ENCODE results near the gene ARID4B.
A peak's percentile ranks its signal among the peaks of the same experiment; 100 is the strongest.

Gene ARID4B

DNA sequence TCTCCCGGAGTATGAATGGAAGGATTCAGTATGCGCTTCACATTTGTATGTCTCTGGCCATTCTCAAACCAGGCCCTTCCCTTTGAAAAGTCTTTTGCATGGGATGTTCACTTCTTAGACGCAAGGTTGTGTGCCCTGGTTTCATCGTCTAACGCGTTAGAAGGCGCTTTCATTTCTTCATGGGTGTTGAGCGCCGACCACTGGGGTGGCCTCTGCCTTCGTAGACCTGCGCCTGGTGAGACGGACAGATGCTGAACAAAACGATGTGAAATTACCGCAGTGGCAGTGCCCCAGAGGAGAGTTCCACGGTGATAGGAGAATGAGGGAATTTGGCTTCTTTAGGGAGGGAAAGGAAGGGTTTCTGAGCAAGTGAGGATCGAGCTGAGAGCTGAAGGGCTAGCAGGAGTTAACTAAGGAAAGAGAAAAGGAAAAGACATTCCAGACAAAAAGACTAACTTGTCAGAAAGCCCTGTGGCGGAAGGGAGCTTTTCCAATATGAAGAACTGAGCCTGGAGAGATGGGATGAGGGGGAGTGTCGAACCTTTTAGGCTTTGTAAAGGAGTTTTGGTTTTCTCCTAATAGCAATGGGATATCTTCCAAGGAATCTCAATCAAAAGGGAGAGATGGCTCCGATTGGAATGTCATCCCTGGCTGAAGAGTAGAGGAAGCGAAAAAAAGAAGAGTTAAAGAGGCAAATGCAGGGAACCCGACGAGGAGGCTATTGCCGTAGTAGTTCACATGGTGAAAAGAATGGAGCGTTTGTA lies 1.3 kb upstream of the ARID4B start:
- ChIA-PET POLR2A (interaction anchor here (0.6 to 3.0 kb wide), 17 partner anchors 11 to 175 kb away, joined by 3 to 17 read pairs (median 7); partner anchors contain the start of genes B3GALNT2, RBM34 and TBCE), CTCF (interaction anchor here (0.6 to 4.5 kb wide), 10 partner anchors 16 to 864 kb away, joined by 3 to 42 read pairs (median 3); no protein-coding TSS in a partner anchor)
- Histone ChIP-seq H3K4me1 (ENCODE audit: control insufficient read depth, insufficient read depth, low read length) (peaks cover 37% of the 10 kb centered on the region), H3K27ac (ENCODE audit: extremely low read depth, low read depth, low read length) (peak overlapping the region; percentile 91), H3K4me3 (ENCODE audit: low read depth, low read length) (peak overlapping the region; percentile 95), H3K9me3 (ENCODE audit: control insufficient read depth, insufficient read depth, low read depth, low read length) (no peaks in the 10 kb centered on the region), H3K36me3 (ENCODE audit: control insufficient read depth in 2 of 2, insufficient read depth in 1 of 2, low read length in 2 of 2) (peaks cover 4 to 9% of the 10 kb centered on the region in 2 experiments)
- TF ChIP-seq ZNF510 (tag by site-specific recombination; IDR thresholded peaks at IDR 0.05; ENCODE audit: insufficient replicate concordance) (no peak), ZXDB (tag by site-specific recombination; IDR thresholded peaks at IDR 0.05) (no peak), ZNF214 (tag by site-specific recombination; IDR thresholded peaks at IDR 0.05; ENCODE audit: borderline replicate concordance) (0 out of 2 replicates have a peak, but pooled peaks have one; percentile 58), ZNF776 (tag by site-specific recombination; IDR thresholded peaks at IDR 0.05; ENCODE audit: borderline replicate concordance) (no peak), ZNF426 (tag by site-specific recombination; IDR thresholded peaks at IDR 0.05) (no peak), ZNF221 (tag by site-specific recombination; IDR thresholded peaks at IDR 0.05; ENCODE audit: borderline replicate concordance) (no peak), CTCF (tag by site-specific recombination; IDR thresholded peaks at IDR 0.05) (peak; percentile 84), ZNF660 (tag by site-specific recombination; IDR thresholded peaks at IDR 0.05) (0 out of 2 replicates have a peak, but pooled peaks have one; percentile 26), EGR2 (tag by site-specific recombination; IDR thresholded peaks at IDR 0.05; ENCODE audit: low read depth) (no peak), ZNF169 (tag by site-specific recombination; IDR thresholded peaks at IDR 0.05) (no peak), ZNF521 (tag by site-specific recombination; IDR thresholded peaks at IDR 0.05) (no peak), MYNN (tag by site-specific recombination; IDR thresholded peaks at IDR 0.05; ENCODE audit: borderline replicate concordance) (no peak), ZNF626 (tag by site-specific recombination; IDR thresholded peaks at IDR 0.05) (no peak), ZNF571 (tag by site-specific recombination; IDR thresholded peaks at IDR 0.05) (no peak), ZIC2 (tag by site-specific recombination; IDR thresholded peaks at IDR 0.05) (no peak), GLI4 (tag by site-specific recombination; IDR thresholded peaks at IDR 0.05) (peak; percentile 98), ZSCAN30 (tag by site-specific recombination; IDR thresholded peaks at IDR 0.05) (0 out of 2 replicates have a peak, but pooled peaks have one; percentile 73), WT1 (tag by site-specific recombination; IDR thresholded peaks at IDR 0.05) (peak; percentile 39; the same call in 1 of the 2 replicates), ZNF488 (tag by site-specific recombination; IDR thresholded peaks at IDR 0.05) (no peak), IKZF3 (tag by site-specific recombination; IDR thresholded peaks at IDR 0.05) (peak; percentile 91), HOXD13 (CRISPR knock-in tag; IDR thresholded peaks at IDR 0.05; ENCODE audit: borderline replicate concordance) (no peak), GLIS1 (tag by site-specific recombination; IDR thresholded peaks at IDR 0.05) (no peak)
- TF ChIP-seq, protein P1, sequence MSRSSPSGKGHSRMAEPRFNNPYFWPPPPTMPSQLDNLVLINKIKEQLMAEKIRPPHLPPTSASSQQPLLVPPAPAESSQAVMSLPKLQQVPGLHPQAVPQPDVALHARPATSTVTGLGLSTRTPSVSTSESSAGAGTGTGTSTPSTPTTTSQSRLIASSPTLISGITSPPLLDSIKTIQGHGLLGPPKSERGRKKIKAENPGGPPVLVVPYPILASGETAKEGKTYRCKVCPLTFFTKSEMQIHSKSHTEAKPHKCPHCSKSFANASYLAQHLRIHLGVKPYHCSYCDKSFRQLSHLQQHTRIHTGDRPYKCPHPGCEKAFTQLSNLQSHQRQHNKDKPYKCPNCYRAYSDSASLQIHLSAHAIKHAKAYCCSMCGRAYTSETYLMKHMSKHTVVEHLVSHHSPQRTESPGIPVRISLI (tag by site-specific recombination; IDR thresholded peaks at IDR 0.05), result no peak
- TF ChIP-seq, protein P2, sequence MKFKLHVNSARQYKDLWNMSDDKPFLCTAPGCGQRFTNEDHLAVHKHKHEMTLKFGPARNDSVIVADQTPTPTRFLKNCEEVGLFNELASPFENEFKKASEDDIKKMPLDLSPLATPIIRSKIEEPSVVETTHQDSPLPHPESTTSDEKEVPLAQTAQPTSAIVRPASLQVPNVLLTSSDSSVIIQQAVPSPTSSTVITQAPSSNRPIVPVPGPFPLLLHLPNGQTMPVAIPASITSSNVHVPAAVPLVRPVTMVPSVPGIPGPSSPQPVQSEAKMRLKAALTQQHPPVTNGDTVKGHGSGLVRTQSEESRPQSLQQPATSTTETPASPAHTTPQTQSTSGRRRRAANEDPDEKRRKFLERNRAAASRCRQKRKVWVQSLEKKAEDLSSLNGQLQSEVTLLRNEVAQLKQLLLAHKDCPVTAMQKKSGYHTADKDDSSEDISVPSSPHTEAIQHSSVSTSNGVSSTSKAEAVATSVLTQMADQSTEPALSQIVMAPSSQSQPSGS (tag by site-specific recombination; IDR thresholded peaks at IDR 0.05; ENCODE audit: low read depth), result no peak
- TF ChIP-seq, protein P3, sequence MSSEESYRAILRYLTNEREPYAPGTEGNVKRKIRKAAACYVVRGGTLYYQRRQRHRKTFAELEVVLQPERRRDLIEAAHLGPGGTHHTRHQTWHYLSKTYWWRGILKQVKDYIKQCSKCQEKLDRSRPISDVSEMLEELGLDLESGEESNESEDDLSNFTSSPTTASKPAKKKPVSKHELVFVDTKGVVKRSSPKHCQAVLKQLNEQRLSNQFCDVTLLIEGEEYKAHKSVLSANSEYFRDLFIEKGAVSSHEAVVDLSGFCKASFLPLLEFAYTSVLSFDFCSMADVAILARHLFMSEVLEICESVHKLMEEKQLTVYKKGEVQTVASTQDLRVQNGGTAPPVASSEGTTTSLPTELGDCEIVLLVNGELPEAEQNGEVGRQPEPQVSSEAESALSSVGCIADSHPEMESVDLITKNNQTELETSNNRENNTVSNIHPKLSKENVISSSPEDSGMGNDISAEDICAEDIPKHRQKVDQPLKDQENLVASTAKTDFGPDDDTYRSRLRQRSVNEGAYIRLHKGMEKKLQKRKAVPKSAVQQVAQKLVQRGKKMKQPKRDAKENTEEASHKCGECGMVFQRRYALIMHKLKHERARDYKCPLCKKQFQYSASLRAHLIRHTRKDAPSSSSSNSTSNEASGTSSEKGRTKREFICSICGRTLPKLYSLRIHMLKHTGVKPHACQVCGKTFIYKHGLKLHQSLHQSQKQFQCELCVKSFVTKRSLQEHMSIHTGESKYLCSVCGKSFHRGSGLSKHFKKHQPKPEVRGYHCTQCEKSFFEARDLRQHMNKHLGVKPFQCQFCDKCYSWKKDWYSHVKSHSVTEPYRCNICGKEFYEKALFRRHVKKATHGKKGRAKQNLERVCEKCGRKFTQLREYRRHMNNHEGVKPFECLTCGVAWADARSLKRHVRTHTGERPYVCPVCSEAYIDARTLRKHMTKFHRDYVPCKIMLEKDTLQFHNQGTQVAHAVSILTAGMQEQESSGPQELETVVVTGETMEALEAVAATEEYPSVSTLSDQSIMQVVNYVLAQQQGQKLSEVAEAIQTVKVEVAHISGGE (tag by site-specific recombination; conservative IDR thresholded peaks at IDR 0.05; ENCODE audit: low read depth), result no peak
